Stimulated activated CD8-positive, alpha-beta memory T cell treated with anti-CD3 and anti-CD28 coated beads, Interleukin-2, amount 100 ng/mL, for 48 hours (primary cell): ENCODE results near the gene KRTAP2-2.

ENCODE experiments used
- DNase-seq, 2 donors: peaks; one replicate each; pipeline ENCODE4 v3.0.0-alpha.2; 2020; ENCODE audit warnings: low read depth in 2 of 2

KRTAP2-2 gene

DNA sequence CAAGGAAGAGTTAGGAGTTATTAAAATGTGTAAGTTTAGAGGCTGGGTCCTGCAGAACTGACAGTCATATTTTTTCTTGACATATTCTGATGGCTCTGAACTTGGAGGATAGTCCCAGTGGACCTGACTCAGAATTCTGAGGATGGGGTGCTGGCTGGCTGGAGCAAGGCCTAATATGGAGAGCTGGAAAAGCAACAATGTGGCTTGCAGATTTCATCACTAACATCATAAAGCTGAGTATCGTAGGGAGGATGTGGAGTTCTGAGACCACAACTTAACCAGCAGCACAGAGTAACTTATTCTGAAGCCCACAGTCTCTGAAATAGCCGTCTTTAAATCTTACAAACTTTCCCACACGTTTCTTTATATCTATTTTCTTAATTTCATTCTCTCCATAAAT is 30.3 kb downstream of the KRTAP2-2 start:
- DNase-seq = no peak

DNA sequence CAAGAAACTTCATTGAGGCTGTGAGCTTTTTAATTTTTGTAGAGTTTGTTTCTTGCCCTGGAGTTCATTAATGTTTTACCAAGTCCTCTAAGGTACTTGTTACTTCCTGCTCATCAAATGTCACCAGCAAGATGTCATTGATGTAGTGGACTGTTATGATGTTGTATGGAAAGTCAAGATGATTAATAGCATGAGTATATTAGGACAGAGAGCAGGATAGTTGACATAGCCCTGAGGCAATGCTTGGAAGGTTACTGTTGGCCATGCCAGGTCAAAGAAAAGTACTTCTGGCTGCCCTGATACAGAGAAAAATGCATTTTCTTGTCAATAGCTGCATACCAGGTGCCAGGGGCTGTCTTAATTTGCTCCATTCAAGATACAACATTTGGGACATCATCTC is 34.7 kb downstream of the KRTAP2-2 start:
- no peak for DNase-seq

GRCh38 chr17:41019415-41019814 is 35.6 kb downstream of the KRTAP2-2 start:
- no peak for DNase-seq

- no peak for DNase-seq
These were observed 36.5 kb downstream of the KRTAP2-2 start for GRCh38 chr17:41018541-41018940.

- DNase-seq = no peak
These were observed 38.3 kb downstream of the KRTAP2-2 start for GRCh38 chr17:41016578-41017215.

DNA sequence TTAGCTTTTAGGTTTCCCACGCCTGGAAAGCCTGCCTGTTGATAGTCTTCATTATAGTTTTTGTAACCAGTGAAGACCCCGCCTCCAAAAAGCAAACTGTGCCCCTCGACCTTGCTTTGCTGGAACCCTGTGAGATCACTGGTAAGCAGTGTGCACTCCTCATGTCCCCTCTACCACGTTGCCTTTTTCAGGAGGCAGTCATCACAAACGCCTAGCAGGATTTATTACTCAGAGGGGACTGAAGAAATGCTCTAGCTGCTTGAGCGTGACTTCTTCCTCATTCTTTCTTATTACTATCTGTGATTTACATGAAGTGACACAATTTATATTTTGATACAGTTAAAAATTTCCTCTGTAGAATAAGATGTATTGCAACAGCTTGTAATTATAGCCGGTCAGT is 39.6 kb downstream of the KRTAP2-2 start:
- DNase-seq = no peak

DNA sequence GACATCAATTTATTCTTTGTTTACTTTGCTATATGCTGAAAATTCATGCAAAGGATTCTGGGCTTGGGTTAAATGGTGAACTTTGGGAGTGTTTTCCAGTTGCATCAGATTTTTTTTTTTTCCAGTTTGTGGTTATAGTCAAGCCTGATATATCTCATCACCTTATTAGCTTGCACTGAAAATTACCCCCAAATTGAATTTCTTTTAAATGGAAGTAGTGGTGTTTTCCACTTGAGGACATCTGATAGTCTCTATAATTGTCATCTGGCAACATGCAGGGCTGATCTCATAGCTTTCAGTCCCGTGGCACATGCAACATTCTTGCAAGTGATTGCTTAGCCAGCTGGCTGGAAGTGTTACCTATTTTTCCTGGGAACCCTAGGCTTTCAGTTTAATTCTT is 41.4 kb downstream of the KRTAP2-2 start:
- no peak for DNase-seq

- no peak for DNase-seq
These were observed 41.8 kb downstream of the KRTAP2-2 start for GRCh38 chr17:41013181-41013580.

GRCh38 chr17:41012326-41013120 is 42.5 kb downstream of the KRTAP2-2 start:
- no peak for DNase-seq

- no peak for DNase-seq
These were observed 44.6 kb downstream of the KRTAP2-2 start for GRCh38 chr17:41010441-41010840.

GRCh38 chr17:41009936-41010335 is 45.1 kb downstream of the KRTAP2-2 start:
- no peak for DNase-seq

GRCh38 chr17:41009301-41009760 is 45.7 kb downstream of the KRTAP2-2 start:
- DNase-seq = no peak

DNA sequence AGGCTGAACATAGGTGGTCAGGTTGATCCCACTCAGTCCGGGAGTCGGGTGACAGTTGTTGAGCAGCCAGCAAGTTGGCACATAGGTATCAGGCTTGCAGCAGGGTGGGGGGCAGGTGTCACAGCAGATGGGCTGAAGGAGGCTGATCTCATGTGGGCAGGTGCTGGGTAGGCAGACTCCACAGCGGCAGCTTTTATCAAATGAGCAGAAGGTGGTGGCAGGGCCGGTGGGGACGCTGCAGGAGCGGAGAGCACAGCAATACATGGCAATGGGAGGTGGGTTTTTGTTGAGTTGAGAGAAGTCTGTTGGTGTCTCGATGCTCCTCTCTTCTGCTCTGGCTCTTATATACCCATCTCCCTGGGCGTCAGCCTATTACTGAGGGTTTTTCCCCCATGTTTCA is 46.2 kb downstream of the KRTAP2-2 start, which contains the start of gene KRTAP3-1:
TSS of gene KRTAP3-1 (minus strand) at position 318 of the 400 bp plus-strand sequence. CDS start at position 264, 54 bp downstream.
- DNase-seq = no peak
